Stimulated activated CD4-positive, alpha-beta T cell treated with anti-CD3 and anti-CD28 coated beads, TNF-alpha, amount 100 ng/mL, for 4 hours (primary cell): ENCODE measurements around the gene SDHC.
"Not testable (repeated sequence)": the region's sequence is repeated elsewhere in the genome, so short reads cannot be mapped to it uniquely, and the experiment has no call there.

Experiments used
- DNase-seq, 3 experiments: peaks; one replicate each; pipeline ENCODE4 v3.0.0-alpha.2; 2020; ENCODE audit warnings: low read depth in 3 of 3

SDHC gene

DNA sequence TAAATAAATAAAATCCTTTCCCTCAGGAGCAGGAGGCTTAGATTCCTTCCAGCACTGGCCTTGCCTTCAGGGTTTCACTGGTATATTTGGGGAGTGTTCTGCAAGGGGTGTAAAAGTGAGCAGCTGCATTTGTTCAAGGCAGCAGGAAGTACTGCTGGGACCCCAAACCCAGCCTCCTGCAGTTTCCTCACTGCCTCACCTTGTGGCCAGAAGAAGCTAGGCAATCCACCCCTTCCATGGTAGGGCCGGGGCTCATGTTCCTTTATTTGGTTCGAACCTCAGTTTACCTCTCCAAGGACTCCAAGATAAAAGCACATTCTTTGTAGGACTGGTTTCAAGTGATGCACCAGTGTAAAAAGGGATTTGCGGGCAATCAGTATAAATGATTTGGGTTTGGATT lies 74.5 kb downstream of the SDHC start:
- no peak for DNase-seq

DNA sequence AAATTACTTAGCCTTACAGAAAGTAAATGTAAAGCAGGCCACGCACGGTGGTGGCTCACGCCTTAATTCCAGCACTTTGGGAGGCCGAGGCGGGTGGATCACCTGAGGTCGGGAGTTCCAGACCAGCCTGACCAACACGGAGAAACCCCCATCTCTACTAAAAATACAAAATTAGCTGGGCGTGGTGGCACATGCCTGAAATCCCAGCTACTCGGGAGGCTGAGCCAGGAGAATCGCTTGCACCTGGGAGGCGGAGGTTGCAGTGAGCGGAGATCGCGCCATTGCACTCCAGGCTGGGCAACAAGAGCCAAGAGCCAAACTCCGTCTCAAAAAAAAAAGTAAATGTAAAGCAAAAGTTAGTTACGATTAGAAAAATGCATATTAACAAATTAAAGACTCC lies 75.0 kb downstream of the SDHC start:
- DNase-seq = not testable (repeated sequence)

DNA sequence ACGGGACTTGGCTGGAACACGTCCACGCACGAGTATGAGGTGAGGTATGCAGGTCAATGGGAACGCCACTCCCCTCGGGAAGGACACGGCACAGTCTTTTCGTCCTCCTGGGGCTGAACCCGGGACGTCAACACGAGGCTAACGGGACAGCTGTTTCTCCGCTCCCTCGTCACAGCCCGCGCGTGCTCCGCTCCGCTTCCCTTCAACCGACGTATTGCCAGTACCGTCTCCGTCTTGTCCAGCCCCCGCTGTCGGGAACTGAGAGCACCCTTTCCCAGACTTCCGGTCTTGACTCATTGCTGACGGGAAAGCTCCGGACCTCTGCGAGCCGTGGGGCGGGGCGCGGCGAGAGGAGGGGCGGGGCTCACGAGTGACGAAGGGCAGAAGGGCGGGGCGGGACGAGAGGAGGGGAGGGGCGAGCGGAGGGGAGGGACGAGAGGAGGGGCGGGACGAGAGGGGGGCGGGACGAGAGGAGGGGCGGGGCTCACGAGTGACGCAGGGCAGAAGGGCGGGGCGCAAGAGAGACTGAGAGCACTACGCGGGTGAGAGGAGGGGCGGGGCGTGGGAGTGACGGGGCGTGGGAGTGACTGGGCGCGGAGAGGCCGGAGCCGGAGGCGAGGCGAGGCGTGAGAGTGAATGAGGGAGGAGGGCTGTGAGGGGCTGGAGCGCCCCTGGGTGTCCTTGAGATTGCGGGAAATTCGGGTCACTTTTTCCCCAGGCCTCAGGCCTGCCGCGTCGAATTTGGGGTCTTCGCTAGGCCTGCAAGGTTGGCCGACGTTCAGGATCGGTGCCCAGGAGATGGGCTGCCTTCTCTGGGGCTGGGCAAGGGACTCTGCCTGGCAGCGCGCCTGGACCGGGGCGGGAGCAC lies 75.7 kb downstream of the SDHC start:
- peak; percentile 87 to 93 (median 88) for DNase-seq

DNA sequence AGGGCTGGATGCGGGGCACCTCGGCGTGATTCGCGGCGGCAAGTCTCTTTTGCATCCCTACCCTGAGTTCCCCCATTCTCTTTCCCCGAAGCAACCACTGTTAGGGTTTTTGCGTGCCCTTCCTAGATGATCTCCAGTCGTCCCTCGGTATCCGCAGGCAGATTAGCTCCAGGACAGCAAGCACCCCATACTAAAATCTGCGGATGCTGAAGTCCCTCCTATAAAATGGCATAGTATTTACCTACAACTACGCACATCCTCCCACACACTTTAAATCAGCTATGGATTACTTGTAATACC lies 76.3 kb downstream of the SDHC start:
- DNase-seq = no peak

DNA sequence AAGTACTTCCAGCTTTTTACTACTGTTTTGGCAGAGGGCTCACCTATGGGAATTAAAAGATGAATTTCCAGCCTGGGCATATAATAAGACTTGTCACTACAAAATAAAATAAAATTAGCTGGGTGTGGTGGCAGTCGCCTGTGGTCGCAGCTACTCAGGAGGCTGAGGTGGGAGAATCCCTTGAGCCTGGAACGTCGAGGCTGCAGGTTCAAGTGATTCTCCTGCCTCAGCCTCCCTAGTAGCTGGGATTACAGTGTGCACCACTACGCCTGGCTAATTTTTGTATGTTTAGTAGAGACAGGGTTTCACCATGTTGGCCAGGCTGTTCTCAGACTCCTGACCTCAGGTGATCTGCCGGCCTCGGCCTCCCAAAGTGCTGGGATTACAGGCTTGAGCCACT lies 77.0 kb downstream of the SDHC start:
- not testable (repeated sequence) for DNase-seq

DNA sequence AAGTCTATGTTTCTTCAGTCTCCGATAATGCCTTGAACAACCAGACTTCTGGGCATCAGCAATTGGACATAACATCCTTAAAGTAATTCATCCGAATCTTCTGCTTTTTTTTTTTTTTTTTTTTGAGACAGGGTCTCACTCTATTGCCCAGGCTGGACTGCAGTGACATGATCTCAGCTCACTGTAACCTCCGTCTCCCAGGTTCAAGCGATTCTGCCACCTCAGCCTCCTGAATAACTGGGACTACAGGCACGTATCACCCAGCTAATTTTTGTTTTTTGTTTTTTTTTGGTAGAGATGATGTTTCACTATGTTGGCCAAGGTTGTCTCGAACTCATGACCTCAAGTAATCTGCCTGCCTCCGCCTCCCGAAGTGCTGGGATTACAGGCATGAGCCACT lies 77.4 kb downstream of the SDHC start:
- DNase-seq = no peak

DNA sequence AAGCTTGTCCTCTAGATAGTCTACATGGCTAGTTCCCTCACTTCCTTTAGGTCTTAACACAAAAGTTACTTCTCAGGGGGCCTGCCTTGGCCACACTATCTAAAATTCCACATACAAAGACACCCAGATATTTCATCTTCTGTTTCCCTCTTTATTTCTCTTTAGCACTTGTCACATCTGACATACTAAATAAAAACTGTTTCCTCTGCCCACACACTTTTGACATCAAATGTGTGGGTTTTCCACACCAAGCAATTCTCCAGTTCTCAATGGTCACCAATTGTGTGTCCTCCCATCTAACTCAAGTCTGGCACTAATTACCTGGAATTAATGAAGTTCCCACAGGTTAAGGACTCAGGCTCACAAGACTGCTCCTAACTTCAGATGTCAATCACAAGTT lies 79.0 kb downstream of the SDHC start:
- no peak for DNase-seq

DNA sequence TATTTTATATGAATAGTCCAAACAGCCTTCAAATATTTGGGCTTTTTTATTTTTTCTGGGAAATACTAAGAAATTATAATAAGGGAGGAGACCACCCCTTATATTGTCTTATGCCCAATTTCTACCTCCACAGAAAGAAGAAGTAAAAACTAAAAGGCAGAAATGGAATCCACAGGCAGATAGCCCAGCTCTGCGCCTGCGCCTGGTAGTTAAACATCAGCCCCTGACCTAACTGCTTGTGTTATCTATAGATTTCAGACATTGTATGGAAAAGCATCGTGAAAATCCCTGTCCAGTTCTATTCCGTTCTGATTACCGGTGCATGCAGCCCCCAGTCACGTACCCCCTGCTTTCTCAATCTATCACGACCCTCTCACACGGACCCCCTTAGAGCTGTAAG lies 82.9 kb downstream of the SDHC start:
- DNase-seq = not testable (repeated sequence)

DNA sequence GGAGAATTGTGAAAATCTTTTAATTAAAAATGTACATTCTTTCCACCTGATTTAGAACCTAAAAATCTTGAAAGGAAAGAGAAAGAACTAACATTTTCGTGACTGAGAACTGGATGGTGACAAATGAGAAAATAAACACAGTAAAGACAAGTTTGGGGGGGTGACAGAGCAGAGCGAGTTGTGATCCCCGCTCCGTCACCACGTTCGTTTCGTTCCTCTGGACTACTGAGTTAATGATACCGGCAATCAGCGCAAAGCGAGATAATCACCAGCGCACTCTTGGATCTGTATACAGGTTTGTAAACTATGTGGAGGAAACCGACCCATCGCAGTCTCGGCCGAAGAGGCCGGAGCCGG lies 84.7 kb downstream of the SDHC start:
- DNase-seq = no peak

DNA sequence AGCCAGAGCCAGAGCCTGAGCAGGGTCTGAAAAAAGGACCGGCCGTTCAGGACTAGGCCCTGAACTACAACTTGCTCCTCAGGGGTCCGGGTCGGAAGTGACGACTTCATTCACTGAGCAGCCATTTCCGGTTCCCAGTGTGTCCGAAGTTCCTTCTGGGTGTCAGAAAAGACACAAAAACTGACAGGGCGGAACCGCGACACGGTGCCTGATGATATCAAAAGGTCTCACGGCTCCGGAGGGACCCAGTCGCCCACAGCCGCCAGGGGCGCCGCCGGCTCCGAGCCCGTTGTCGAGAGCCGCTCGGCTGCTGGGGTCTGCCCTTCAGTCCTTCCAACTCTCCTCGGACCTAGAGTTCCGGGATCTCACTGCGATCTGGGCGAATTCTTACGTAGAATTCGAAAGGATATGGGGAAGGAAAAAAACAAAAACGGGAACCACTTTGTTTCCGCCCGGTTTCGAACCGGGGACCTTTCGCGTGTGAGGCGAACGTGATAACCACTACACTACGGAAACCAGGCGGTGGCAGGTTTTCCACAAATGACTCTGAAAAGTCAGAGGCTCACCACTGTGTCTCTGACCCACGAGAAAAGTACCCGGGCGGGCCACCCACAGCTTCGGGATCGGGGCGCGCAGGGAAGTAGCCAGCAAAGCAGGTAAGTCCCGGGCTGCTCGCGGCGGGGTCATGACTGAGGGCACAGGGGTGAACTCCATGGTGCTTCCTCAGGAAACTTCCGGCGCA lies 85.2 kb downstream of the SDHC start:
- peak; percentile 90 to 93 (median 92) for DNase-seq

DNA sequence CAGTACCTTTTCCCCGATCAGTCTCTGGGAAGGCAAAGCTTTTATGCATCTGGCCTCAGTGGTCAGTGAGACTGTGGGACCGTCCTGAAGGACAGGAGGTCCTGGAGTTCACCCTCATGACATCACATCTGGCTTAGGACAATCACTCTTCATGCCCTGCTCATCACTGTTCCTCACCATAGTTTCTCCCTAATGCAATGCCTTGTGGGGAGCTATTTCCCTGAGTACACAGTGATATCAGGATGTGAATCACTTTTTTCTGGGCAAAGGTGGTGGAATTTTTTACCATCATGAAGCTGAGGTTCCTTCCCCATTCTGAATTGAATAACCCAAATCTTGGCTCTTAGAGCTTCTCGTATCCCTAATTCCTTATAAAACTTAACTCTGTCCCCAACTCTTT lies 88.3 kb downstream of the SDHC start:
- no peak for DNase-seq

DNA sequence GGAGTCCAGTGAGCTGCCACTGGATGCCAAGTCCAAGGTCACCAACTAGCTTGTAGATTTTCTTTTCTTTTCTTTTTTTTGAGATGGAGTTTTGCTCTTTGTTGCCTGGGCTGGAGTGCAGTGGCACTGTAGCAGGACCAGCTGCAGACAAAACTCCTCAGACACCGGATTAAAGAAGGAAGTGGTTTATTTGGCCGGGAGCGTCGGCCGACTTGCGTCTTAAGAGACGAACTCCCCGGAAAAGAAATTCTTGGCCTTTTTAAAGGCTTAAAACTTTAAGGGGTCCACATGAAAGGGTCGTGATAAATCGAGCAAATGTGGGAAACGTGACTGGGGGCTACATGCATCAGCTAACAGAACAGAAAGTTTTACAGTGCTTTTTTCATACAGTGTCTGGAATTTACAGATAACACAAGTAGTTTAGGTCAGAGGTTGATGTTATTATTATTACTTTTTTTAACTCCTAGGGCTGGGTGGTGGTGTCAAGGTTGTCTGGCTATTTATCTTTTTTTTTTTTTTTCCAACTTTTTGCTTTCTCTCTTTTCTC lies 89.9 kb downstream of the SDHC start:
- no peak for DNase-seq

DNA sequence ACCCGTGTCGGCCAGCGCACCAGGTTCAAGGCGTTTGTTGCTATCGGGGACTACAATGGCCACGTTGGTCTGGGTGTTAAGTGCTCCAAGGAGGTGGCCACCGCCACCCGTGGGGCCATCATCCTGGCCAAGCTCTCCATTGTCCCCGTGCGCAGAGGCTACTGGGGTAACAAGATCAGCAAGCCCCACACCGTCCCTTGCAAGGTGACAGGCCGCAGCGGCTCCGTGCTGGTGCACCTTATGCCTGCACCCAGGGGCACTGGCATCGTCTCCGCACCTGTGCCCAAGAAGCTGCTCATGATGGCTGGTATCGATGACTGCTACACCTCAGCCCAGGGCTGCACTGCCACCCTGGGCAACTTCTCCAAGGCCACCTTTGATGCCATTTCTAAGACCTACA lies 92.4 kb downstream of the SDHC start:
- not testable (repeated sequence) for DNase-seq

DNA sequence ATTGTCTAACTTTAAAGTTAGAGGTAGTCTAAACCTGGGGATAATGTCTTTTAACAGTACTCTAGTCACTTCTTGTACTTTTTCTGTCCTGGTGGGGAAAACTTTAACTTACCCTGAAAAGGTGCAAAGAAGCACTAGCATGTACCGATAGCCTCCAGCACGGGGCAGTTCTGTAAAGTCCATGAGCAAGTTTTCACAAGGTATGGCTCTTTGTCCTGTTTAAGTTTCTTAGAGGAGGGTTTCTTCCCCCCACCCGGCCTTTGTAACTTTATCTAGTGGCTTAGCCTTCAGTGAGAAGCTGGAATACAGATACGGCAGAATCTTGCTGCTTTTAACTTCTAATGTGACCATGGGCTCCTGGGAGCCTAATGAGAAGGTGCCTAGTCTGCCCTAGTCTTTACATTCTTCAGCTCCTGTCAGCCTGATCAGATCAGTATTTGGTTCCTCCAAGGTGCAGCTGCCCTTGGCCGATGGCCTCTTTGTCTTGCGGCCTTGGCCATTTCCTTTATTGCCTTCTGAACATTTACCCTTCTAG lies 93.3 kb downstream of the SDHC start:
- DNase-seq = no peak

DNA sequence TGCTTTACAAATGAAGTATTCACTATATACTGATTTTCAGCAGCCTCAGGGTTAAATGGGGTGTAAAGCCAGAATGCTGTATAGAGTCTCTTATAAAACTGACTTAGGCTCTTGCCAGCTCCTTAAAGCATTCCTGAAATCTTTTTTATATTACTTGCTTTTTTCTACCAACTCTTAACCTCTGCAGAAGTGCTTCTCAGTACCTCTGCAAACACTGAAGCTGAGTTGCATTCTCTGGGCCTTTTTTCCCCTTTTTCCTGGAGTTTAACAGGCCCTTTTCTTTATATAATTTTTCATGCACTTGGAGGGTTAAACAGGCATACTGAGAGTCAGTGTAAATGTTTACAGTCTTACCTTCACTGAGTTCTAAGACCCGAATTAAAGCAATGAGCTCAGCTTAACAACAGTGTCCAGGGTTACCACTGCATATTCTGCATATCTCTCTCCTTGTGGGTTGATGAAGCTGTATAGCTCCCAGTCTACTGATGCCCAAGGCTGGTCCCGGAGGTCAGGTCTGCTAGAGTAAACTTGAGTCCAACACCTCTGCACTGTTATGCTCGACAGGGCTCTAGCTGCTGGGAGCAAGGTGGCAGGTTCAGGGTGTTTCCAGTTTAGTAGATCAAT lies 94.4 kb downstream of the SDHC start:
- no peak for DNase-seq

DNA sequence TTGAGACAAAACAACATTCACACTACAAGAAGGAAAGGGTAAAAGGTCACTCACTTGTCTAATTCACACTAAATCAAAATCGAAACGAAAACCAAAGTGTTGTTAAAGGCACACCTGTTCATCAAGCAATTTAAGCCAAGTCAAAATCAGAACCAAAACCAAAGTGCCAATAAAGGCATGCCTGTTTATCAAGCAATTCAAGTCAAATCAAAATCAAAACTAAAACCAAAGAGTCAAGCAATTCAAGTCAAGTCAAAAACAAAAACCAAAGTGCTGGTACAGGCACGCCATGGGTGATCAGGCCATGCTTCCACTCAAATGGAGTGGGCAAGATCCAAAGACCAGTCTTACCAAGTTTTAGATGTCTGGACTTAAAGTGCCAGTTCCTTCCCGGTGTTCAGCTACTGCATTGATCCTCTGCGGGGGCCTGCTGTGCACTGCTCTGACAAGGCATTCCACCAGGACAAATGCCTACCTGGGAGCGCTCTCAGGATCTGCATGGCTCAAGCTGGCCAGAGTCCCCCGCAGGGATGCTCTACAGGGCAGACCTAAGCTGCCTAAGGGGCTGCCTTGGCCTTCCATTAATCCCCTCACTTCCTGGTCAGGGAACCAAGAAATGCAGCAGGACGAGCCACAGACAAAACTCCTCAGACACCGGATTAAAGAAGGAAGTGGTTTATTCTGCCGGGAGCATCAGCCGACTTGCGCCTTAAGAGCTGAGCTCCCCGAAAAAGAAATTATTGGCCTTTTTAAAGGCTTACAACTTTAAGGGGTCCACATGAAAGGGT lies 95.9 kb downstream of the SDHC start:
- not testable (repeated sequence) for DNase-seq

DNA sequence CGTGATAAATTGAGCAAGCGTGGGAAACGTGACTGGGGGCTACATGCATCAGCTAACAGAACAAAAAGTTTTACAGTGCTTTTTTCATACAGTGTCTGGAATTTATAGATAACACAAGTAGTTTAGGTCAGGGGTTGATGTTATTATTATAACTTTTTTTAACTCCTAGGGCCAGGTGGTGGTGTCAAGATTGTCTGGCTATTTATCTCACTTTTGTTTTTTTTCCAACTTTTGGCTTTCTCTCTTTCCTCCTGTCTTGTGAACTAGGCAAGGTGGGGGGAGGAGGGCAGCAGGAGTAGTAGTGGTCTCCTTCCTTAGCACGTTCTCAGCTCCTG lies 96.4 kb downstream of the SDHC start:
- not testable (repeated sequence) for DNase-seq
